Hepatocyte (in vitro differentiated cells): ENCODE measurements around the gene RBBP7. TPM values are rescaled to one million over a fixed set of nuclear protein-coding genes. Genes with fewer than 3 reads are reported as not detected.

Source experiments
- DNase-seq: peaks from one replicate; pipeline ENCODE4 v3.0.0-alpha.2; 2016; ENCODE audit warnings: low spot score
- H2AFZ ChIP-seq: fragments of 200-600 bp; sonication (generic); 2 replicates; pipeline ENCODE4 v1.6.0; 2016; ENCODE audit warnings: antibody characterized with exemption, mild to moderate bottlenecking
- H3K27ac ChIP-seq: fragments of 200-600 bp; sonication (generic); 2 replicates; pipeline ENCODE4 v1.5.1; 2016; ENCODE audit warnings: mild to moderate bottlenecking
- H3K27me3 ChIP-seq: fragments of 200-600 bp; sonication (generic); 2 replicates; pipeline ENCODE4 v1.6.1; 2016
- H3K36me3 ChIP-seq: fragments of 200-600 bp; sonication (generic); replicated peaks from 2 replicates; pipeline ENCODE4 v1.5.1; 2016; ENCODE audit warnings: low read depth; ENCODE audit not compliant: insufficient read depth
- H3K4me1 ChIP-seq: fragments of 200-600 bp; sonication (generic); 2 replicates; pipeline ENCODE4 v1.5.1; 2016; ENCODE audit warnings: mild to moderate bottlenecking, moderate library complexity; ENCODE audit not compliant: insufficient read depth
- H3K4me2 ChIP-seq: fragments of 200-600 bp; sonication (generic); 2 replicates; pipeline ENCODE4 v1.6.0; 2016
- H3K4me3 ChIP-seq: fragments of 200-600 bp; sonication (generic); 2 replicates; pipeline ENCODE4 v1.5.1; 2016; ENCODE audit warnings: mild to moderate bottlenecking
- H3K79me2 ChIP-seq: fragments of 200-600 bp; sonication (generic); 2 replicates; pipeline ENCODE4 v1.6.0; 2017; ENCODE audit warnings: mild to moderate bottlenecking
- H3K9me2 ChIP-seq: fragments of 200-600 bp; sonication (generic); replicated peaks from 2 replicates; pipeline ENCODE4 v1.6.0; 2017; ENCODE audit warnings: mild to moderate bottlenecking; ENCODE audit not compliant: insufficient read depth
- H3K9me3 ChIP-seq: fragments of 200-600 bp; sonication (generic); 2 replicates; pipeline ENCODE4 v1.5.1; 2016; ENCODE audit warnings: low read depth, mild to moderate bottlenecking
- H4K20me1 ChIP-seq: fragments of 200-600 bp; sonication (generic); 2 replicates; pipeline ENCODE4 v1.6.0; 2016; ENCODE audit warnings: mild to moderate bottlenecking; ENCODE audit not compliant: insufficient read depth, poor library complexity, severe bottlenecking
- EZH2 ChIP-seq: fragments of 200-600 bp; sonication (generic); IDR thresholded peaks from 2 replicates; pipeline ENCODE4 v1.6.1; 2016; ENCODE audit warnings: antibody characterized with exemption, mild to moderate bottlenecking, borderline replicate concordance
- EZH2phosphoT487 ChIP-seq: fragments of 200-600 bp; sonication (generic); IDR thresholded peaks from one replicate; pipeline ENCODE4 v1.6.1; 2018; ENCODE audit warnings: antibody characterized with exemption, mild to moderate bottlenecking, low read depth, moderate library complexity; ENCODE audit not compliant: unreplicated experiment, severe bottlenecking
- WGBS: methylation state at CpG from one replicate; pipeline ENCODE4 v1.1.6; 2016; ENCODE audit warnings: low lambda C conversion rate; ENCODE audit errors: missing lambda C conversion rate; 5-methylcytosine and 5-hydroxymethylcytosine counted together
- polyA plus RNA-seq: library from polyadenylated mRNA; unstranded; fragments of >200 nt; fragmentation: Nextera tagmentation; extraction: Ambion mirVana; gene quantifications from 2 replicates; pipeline ENCODE4 v1.2.1, GENCODE V29; 2016
- total RNA-seq: library from RNA; depleted of rRNA; stranded (reverse); fragments of >200 nt; gene quantifications from 2 replicates; pipeline ENCODE4 v1.2.3, GENCODE V29; 2014
- TF ChIP-seq, protein P1 (sequence below): fragments of 200-600 bp; sonication (generic); IDR thresholded peaks from 2 replicates; pipeline ENCODE4 v1.5.1; 2016; ENCODE audit warnings: antibody characterized with exemption, mild to moderate bottlenecking; ENCODE audit not compliant: poor library complexity

The RBBP7 gene
- total and polyA plus RNA-seq, 2 experiments from 2014 or later: 185 to 263 TPM

DNA sequence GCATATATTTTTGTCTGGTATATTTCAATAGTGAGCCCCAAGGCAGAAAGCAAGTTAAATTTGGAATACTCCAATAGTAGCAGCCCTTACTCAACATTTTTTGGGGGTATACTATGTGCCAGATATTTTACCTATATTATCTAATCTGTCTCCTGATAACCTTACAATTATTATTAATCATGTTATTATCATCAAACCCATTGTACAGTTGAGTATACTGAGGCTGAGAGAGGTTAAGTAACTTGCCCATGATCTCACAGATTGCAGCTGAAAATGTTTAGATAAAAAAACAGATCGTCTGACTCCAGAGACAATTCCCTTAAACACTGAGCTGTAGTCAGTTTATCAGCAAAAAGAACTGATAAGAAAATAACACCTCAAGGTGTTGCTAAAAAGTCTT is 6.5 kb upstream of the RBBP7 start:
- Histone ChIP-seq H4K20me1 (no peaks in the 10 kb centered on the region), H3K4me1 (peaks cover 5% of the 10 kb centered on the region)
- WGBS: 25% methylated on average over 1 of the region's 1 CpG

DNA sequence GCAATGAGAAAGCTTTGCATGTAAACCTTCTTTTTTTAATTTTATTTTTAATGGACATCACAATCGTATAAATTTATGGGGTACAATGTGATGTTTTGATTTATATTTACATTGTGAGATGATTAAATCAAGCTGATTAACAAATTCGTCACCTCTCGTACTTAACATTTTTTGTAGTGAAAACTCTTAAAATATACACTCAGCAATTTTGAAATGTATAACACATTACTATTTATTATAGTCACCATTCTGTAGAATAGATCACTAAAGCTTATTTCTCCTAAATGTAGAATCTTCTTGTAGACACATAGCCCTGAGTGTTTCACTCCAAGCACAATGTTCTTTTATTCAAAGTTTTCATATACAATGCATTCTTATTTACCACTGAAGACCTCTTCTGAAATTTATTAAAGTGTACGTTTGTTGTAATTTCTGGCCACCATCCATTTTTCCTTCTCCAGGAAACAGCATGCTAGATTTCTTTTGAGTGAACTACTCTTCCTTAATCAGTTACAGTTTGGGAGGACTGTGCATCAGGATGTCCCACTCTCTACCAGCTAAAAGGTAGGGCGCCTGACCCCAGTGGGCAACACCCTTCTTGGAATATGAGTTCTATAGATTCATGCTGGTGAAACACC is 4.4 kb upstream of the RBBP7 start:
- Histone ChIP-seq H3K27ac (no peak overlapping the region), H3K4me2 (no peak overlapping the region), H3K27me3 (peaks cover 8% of the 10 kb centered on the region), H3K4me1 (peaks cover 14% of the 10 kb centered on the region), H4K20me1 (no peaks in the 10 kb centered on the region), H3K36me3 (no peaks in the 10 kb centered on the region), H2AFZ (no peak overlapping the region), H3K4me3 (no peak overlapping the region), H3K79me2 (no peaks in the 10 kb centered on the region), H3K9me3 (no peaks in the 10 kb centered on the region), H3K9me2 (no peaks in the 10 kb centered on the region)
- no peak for DNase-seq
- WGBS: 83% methylated on average over 5 of the region's 5 CpGs
- TF ChIP-seq EZH2 (no peak), EZH2phosphoT487 (no peak)
- TF ChIP-seq, protein P1, sequence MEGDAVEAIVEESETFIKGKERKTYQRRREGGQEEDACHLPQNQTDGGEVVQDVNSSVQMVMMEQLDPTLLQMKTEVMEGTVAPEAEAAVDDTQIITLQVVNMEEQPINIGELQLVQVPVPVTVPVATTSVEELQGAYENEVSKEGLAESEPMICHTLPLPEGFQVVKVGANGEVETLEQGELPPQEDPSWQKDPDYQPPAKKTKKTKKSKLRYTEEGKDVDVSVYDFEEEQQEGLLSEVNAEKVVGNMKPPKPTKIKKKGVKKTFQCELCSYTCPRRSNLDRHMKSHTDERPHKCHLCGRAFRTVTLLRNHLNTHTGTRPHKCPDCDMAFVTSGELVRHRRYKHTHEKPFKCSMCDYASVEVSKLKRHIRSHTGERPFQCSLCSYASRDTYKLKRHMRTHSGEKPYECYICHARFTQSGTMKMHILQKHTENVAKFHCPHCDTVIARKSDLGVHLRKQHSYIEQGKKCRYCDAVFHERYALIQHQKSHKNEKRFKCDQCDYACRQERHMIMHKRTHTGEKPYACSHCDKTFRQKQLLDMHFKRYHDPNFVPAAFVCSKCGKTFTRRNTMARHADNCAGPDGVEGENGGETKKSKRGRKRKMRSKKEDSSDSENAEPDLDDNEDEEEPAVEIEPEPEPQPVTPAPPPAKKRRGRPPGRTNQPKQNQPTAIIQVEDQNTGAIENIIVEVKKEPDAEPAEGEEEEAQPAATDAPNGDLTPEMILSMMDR: no peak

More for the DNA sequence above, 6.5 kb upstream of the RBBP7 start:
- H3K9me3 ChIP-seq: no peaks in the 10 kb centered on the region
- H3K36me3 ChIP-seq: no peaks in the 10 kb centered on the region
- no peak overlapping the region for H3K4me2 ChIP-seq
- no peak overlapping the region for H3K4me3 ChIP-seq
- H3K27ac ChIP-seq: no peak overlapping the region
- H3K27me3 ChIP-seq: peaks cover 8% of the 10 kb centered on the region
- TF ChIP-seq, protein P1: no peak
- no peak for TF ChIP-seq EZH2phosphoT487
- no peak for TF ChIP-seq EZH2
- H3K9me2 ChIP-seq: no peaks in the 10 kb centered on the region
- no peaks in the 10 kb centered on the region for H3K79me2 ChIP-seq
- no peak for DNase-seq
- H2AFZ ChIP-seq: no peak overlapping the region

DNA sequence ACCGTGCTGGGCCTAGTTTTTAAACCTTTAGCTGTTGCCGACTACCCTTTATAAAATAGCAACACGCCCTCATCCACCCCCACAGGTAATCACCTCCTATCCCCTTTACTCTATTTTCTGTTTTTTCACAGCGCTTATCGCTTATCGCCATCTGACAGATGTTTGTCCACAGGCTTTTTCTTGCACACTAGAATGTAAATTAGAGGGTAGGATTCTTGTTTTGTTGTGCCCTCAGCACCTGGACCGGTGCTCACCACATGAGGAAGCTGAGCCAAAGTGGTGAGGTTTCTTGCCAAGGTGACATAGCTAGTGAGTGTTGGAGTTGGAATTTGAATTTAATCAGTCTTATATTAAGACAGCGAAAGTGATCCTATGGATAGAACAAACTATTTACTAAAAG is 2.9 kb upstream of the RBBP7 start:
- Histone ChIP-seq H3K4me1 (peaks cover 19% of the 10 kb centered on the region), H2AFZ (no peak overlapping the region), H3K36me3 (no peaks in the 10 kb centered on the region), H3K4me2 (no peak overlapping the region), H3K27ac (no peak overlapping the region), H3K9me2 (no peaks in the 10 kb centered on the region), H3K27me3 (peaks cover 2% of the 10 kb centered on the region), H3K4me3 (no peak overlapping the region), H3K79me2 (peaks cover 15% of the 10 kb centered on the region), H4K20me1 (peaks cover 14% of the 10 kb centered on the region), H3K9me3 (no peaks in the 10 kb centered on the region)
- TF ChIP-seq EZH2phosphoT487 (no peak), EZH2 (no peak)
- TF ChIP-seq, protein P1: no peak
- no peak for DNase-seq
- WGBS: 92% methylated on average over 8 of the region's 8 CpGs
